HG03521 (cell line): ENCODE data around the gene NISCH.
A peak's percentile ranks its signal among the peaks of the same experiment; 100 is the strongest.

Source experiments
- ATAC-seq: cut with Tn5 transposase; IDR thresholded peaks from one replicate; pipeline ENCODE4 v1.9.1; 2021; ENCODE audit warnings: mild to moderate bottlenecking, moderate library complexity; ENCODE audit not compliant: unreplicated experiment

The NISCH gene

DNA sequence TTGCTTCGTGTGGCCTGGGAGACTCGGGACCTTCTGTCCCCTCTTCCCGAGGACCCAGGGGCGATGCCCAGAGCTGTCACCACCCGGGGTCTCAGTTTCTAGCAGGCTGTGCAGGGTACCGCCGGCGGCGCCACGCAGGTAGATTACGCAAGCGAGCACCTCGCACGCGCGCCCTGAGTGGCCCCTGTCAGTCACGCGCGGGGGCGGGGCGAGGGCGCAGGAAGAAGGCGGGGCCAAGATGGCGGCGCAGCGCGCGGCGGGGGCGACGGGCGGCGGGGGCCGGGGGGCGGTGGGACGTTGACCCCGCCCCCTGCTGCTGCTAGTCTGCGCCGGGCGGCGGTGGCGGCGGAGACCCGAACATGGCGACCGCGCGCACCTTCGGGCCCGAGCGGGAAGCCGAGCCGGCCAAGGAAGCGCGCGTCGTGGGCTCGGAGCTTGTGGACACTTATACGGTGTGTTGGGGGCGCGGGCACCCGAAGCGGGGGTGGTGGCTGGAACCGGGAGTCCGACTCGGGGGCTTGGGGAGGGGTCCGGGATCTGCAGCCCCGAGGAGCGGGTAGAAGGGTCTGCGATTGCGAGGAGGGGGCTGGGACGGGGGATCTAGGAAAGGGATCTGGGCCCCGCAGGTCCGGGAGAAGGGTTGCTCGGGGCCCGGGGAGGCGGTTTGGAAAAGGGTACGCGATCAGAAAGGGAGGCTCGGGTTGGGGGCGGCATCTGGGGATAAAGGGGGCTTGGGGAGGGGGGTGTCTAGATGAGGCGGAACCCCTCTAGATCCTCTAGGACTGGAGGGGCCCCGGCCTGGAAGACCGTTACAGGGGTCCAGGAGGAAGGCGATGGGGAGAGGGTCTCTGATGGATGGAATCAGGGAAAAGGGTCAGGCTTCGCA is at the start of gene NISCH:
Gene NISCH (plus strand): TSS at position 322 of the 886 bp plus-strand sequence. CDS start 38 bp downstream, at position 360.
- peak; percentile 76 for ATAC-seq

DNA sequence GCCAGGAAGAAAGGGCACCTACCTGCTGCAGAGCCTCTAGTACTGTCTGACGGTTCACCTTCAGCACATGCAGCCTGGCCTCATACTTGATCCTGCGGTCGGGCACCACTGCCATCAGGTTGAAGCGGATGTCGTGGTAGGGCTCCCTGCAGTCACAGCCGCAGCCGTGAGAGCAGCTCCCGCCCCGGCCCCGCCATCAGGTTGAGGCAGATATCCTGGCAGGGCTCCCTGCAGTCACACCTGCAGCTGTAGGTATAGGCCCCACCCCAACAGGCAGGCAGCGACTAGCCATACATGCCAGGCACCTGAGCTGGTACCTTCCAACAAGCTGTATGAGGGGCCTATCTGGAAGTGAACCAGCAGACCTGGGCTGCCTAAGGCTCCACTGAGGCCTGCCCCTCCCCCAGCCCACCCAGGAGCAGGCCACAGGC is 49.2 kb upstream of the NISCH start:
- ATAC-seq = no peak

DNA sequence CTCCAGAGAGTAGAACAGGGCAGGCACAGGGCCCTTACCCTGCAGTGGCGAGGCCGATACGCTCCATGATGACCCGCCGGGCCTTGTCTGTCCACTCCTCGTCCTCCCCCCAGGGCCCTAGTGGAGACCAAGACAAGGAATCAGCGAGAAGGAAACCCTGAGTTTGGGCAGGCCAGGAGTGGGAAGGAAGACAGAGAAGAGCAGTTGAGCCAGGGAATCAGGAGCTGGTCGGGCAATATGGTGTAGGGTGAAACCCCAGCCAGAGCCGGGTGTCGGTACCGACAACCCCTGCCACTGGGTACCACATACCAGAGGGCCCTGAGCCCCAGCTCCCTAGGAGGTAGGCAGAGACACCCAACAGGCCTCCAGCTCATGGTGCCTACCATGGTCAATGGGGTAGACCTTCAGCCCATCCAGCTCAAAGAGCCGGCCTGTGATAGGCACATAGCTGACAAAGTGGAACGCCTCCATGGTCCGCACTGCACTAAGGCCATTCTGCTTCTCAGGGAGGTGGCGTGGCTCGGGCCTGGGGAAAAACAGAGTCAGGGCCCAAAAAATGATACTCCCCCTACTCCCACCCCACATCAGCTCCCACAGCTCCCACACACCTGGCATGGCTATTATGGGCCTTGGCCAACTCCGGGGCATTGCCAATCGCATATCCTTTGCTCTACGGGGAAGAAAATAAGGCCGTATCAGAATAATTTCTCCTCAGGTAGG is 48.5 kb upstream of the NISCH start:
- no peak for ATAC-seq

DNA sequence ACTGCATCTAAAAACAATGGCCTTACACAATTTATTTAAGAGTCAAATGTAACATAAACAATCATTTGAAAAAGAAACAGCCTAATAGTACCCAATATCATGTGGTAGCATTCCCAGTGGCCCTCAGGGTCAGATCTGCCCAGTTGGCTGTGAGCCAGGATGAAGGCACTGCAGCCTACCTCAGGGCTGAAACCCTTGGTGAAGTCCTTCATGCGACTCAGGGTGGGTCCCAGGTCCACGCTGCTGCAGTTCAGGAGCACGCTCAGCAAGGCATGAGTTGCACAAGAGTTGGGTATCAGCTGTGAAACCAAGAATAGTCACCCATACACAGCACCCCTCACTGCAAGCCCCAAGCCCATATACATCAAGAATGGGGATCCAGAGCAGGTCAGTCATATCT is 47.6 kb upstream of the NISCH start:
- no peak for ATAC-seq

DNA sequence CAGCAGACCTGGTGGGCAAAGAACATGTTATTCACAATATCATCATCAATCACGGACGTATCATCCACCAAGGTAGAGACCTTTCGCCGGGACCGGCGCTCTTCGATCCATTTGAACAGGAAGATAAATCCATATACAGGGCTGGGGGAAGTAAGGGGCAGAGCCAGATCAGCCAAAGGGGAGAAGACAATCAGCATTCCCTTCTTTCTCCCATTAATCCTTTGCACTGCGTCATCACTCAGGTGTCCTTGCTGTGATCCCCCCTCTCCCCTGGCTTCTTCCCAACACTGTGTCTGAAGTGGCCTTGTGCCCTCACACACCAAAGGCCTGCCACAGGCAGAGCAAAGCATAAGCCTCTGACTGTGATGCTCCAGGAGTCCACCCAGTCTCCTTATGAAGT is 46.9 kb upstream of the NISCH start:
- ATAC-seq = no peak

DNA sequence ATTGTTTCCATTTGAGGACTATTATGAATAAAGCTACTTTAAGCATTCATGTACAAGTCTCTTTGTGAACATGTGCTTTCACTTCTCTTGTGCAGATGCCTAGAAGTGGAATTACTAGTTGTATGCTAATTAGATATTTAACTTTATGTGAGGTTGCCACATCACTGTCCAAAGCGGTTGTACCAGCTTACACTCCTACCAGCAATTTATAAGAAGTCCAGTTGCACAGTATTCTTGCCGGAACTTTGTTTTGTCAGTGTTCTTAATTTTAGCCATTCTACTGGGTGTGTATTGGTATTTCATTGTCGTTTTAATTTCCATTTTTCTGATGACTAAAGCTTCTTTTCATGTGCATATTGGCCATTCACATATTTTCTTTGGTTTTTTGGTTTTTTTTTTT is 39.6 kb upstream of the NISCH start:
- no peak for ATAC-seq

DNA sequence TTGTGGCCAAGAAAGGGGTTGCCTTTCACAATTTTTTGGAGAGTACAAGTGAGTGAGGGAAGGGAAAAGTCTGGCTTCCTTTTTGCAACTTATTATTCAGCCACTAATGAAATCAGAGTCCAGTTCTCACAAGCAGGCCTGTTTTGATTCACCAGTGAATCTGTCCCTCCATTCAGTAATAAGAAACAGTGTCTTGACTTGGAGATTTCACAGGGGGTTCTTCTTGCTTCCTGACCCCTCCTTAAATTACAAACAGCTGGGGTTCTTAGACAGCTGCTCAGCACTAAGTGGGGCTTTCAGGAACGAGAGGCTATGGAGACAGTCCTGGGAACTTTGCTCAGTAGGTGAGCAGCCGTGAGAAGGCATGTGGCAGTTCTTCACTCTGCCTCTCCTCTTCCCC is 35.0 kb upstream of the NISCH start:
- no peak for ATAC-seq

DNA sequence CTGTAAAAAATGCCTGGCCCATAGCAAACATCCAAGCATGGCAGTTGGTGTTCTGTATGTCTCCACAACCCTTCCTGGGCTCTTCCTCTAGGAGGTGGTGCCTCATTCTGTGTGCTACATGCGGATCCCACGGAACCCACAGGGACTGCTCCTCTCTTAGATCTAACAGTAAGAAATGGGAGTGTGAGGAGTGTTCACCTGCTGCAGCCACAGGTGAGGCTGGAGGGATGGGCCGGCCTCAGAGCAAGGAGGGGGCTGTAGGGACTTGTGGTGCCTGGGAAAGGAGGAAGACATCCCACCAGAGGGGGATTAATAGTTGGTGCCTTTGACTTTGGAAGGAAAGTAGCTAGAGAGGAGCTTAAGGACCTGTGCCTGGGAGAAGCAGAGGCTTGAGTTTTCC is 32.7 kb upstream of the NISCH start:
- ATAC-seq = no peak

DNA sequence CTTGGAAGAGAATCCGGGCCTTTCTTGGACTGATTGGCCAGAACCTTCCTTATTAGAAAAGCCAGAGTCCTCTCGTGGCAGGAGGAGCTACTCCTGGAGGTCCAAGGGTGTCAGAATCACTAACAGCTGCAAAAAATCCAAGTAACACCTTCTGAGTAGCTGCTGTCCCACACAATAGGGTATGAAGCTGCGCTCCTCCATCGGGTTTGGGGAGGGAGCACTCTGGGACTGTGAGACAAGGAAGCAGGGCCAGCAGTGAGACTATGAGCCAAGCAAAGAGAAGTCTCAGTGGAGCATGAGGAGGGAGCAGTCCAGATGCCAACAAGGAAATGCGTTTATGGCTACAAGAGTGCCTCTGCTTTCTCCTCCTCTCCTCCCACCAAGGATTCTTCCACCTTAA is 32.2 kb upstream of the NISCH start:
- ATAC-seq = no peak

DNA sequence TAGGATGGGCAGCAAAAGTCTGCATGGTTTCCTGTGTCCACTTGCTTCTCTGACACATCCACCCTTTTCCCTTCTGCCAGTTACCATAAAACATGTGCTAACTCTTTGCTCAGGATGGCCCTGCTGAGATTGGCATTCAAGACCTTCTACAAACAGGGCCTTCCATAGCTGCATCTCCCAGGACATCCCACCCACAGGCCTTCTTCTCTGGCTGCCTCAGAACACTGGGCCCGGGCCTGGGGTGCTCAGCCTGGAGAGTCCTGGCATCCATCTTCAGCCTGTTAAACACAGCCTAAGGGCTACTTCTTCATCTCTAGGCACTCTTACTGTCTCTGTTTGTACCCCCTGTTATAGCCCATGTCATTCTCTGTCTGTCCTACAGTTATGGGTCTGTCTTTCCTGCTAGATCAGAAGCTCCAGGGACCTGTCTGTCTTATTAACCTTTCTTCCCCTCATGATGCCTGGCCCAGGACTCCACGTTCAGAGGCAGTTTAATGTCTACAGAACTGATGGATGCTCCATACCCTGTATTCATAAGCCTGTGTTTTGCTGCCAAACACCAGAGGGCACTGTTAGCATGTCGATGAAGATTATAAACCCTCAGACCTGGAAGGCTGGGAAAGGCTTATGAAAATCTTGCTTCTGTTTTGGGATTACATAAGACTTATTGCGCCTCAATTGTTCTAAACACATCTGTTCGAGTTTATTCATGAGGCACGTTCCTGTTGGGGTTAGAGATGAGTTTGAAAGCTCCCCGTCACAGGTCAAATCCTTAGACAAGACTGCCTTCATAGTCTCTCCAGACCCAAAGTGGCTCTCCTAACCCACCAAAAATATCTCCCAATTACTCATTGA is 27.0 kb upstream of the NISCH start:
- ATAC-seq = no peak

DNA sequence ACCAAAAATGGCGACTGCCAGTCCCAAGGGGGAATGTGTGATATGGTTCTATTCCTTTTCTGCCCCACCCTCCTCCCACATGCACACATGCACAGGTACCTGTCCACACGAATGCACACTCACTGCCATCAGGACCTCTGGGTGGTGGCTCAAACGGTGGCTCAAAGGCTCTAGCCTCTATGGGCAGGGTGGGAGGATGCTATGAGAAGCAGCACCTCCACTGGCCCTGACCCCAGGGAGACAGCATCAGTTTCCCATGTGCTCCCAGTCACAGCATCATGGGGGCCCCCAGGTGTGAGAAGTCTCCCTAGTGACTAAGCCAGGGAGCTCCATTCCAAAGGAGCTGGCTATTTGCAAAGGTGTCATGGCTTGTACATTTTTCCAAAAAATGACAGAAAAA is 26.4 kb upstream of the NISCH start:
- ATAC-seq = no peak

DNA sequence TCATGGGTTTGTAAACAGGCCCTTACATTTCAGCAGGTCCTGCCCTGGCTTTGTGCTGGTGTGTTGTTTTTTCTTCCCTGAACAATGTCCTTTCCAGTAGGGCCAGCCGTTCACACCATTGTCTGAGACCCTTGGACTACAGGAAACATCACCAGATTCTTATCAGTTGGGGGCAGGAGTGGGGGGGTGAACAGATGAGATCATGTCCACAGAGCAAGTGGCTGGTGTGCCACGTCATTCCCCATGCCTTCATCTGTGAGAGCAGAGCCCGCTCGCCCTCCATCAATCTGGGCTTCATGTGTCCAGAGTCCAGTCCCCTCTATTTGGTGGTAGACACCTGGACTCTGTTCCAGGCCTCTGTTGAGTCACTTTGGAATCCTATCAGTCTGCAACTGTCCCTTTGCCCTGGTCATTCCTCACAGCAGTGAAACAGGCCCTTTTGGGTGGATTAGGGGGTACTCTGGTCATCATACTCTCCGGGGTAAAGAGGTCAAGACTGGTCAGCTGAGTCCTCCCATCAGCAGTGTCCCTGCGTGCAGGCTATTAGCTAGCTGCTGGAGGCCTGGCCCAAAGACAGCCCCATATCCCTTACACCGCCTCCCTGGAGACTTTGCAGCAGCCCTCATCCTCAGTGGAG is 25.5 kb upstream of the NISCH start:
- ATAC-seq = no peak

DNA sequence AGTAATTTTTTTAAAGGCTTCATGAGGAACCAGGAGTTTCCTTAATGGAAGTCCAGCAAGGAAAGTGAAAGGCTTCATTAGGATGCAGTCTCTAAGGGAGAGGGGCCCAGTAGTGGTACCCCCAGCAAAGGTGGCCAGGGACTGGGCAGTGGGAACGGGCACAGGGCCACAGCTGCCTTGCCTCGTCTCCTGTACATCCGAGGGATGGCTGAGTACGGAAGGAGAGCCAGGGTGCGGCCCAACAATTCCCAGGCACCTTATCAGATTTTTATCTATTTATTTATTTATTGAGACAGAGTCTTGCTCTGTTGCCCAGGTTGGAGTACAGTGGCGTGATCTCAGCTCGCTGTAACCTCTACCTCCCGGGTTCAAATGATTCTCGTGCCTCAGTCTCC is 25.0 kb upstream of the NISCH start:
- no peak for ATAC-seq

DNA sequence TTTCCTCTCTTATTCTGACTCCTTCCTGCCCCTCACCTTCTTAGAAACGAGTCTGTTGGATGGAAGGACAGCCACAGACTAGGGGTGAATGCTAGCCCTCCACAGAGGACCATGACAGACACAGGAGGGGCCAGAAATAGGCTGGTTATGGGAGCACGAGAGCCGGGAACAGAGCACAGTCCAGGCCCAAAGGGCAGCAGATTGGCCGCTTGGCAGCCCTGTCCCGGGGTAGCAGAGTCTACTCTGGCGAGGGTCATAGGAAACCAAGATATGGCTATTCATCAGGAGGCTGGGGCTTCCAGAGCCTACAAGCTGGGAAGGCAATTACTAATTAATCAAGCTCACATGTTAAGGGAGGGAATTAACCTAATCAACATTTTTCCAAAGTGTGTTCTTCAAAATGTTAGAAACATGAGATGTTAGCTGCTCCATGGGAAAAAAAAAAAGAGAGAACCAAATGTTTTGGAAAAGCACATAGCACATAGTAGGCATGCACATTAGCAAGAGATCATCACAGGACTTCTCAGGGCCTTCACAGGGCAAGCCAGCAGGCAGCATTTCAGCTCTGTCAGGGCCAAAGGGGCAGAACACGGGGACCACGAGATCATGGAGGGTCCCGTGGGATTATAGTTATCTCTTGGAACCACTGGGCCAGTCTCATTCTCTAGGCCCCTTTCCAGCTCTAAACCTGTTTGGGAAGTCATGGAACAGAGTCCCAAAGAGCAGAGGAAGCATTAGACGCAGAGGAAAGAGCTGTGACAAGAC is 23.8 kb upstream of the NISCH start:
- ATAC-seq = no peak

DNA sequence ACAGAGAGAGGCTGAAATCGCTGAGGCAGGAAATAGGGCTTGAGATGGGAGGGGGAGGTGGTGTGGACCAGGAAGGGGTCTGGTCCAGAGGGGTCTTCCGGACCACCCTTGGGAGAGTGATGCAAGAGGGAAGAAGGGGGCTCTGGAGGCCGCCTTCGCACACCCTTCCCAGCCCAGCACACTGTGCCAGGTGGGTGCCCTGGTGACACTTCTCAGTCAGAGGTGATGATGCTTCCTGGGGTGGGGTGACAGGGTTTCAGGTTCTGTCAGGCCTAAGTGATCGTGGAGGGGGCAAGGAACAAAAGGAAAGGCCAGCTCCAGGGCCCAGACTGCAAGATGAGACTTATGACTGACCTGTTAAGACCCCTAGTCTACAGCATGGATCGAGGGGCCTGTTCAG is 23.2 kb upstream of the NISCH start:
- no peak for ATAC-seq

DNA sequence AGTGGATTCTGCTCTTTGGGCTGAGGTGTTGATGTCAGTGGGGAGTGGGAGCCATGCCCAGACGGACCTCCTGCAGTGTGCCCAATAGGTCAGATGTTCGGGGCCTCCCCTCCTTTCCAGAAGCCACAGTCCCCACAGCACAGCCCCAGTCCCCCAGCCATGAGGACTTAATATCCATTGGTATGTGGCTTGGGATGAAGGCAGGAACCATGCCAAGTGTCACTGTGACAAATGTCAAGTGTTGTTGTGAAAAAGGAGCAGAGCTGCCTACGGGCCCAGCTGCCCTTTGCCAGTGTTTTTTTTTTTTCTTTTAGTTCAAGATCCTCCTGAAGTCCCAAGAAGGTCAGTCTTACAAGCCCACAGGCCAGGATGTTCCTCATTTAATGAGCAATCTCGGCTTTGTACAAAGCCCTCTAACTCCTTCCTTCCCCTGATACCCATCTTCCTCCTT is 22.7 kb upstream of the NISCH start:
- no peak for ATAC-seq

DNA sequence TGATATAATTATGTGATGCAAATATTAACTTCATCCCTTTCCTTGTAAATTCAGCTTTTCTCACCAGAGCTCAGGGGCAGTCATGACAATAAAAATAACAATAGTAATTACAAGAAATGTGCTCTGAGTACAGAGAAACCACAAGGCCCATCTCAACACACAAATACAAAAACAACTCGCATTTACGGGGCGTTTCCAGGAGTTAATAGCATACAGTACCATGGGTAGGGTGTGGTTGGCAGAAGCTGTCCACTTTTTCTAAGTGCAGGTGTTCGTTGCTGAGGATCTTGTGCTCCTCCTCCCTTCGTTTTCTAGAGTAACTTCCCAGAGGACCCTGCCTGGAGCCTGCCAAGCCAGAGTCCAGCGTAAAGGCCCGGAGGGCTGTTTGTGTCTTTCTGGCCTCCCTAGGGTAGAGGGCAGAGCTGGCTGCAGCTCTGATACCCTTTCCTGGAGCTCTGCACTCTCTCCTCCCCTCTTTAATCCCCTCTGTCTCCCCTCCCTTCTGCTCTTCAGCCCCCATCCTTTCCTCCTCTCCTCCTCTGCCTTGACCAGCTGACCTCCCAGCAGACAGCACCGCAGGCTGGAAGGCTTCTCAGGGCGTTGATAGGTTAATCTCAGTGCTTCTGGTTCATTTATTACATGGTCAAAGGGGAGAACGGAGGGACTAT is 21.9 kb upstream of the NISCH start:
- no peak for ATAC-seq

DNA sequence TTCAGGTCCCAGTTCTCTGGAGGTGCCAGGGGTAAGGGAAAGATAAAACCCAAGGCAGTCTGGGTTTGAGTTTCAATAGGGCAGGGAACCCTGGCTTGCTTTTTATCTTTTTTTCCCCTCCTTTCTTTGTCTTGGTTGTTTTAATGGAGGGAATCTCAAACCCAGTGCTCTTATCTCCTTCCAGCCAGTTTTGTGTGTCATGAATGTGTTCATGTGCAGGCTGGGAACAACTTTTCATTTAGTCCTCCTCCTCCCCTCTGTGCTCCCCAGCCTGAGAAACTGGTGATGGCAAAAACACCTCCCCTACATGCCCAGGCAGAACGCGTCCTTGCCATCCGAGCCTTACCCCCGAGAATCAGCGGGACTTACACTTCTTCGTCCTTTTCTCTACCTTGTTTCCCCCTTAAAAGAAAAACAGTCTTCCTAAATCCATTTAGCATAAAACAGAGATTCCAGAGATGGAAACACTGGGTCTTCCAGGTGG is 21.4 kb upstream of the NISCH start:
- no peak for ATAC-seq

DNA sequence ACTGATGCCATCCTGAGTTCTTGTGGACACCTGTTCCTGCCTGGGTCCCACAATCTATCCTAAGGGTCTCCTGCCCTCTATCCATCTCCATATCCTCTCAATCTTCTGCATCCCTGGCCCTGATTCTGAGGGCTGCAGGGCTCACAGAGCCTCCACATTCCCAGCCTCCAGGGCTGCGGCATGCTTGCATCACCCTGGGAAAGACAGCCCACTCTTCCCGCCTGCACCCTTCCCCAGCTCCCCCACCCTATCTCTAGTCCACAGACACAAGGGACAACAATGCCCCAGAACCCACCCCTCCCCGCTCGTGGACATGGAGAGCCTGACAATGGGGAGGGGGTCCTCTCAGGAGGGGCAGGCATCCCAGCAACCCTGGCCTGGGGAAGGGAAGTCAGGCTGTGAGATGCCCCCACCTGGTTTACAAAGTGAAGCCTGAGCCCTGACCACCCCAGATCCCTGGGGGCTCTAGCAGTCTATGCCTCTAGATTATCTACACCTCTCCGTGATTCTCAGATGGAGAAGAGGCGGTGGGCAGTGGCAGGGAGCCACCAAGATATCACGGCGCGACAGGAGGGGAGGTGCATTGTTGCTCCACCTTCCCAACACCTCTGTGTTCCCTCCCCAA is 20.8 kb upstream of the NISCH start:
- ATAC-seq = no peak
